Measurements from ENCODE around the gene CDS1.
"Not testable (repeated sequence)": the region's sequence is repeated elsewhere in the genome, so short reads cannot be mapped to it uniquely, and the experiment has no call there.

The CDS1 gene

GRCh38 chr4:84582988-84583875 lies at the start of gene CDS1:
Gene CDS1, plus strand, starts transcription at chr4:84583127. Its CDS starts 275 bp downstream, at chr4:84583402.
- DNase-seq = peak; percentile 30

DNA sequence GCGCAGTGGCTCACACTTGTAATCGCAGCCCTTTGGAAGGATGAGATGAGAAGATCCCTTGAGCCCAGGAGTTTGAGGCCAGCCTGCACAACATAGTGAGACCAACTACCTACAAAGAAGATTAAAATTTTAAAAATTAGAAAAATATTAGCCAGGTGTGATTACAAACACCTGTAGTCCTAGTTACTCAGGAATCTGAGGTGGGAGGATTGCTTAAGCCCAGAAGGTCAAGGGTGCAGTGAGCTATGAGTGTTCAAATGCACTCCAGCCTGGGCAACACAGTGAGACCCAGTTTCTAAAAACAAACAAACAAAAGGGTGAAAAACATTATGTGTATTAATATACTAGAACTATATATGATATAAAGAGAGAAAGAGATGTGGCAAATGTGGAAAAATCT lies 47.0 kb upstream of the CDS1 start:
- no peak for DNase-seq

DNA sequence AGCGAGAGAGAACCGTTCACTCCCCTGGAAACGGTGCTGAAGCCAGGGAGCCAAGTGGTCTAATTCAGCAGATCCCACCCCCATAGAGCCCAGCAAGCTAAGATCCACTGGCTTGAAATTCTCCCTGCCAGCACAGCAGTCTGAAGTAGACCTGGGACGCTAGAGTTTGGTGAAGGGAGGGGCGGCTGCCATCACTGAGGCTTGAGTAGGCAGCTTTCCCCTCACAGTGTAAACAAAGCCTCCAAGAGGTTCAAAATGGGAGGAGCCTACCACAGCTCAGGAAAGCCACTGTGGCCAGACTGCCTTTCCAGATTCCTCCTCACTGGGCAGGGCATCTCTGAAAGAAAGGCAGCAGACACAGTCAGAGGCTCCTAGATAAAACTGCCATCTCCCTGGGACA lies 37.8 kb upstream of the CDS1 start:
- DNase-seq = no peak

DNA sequence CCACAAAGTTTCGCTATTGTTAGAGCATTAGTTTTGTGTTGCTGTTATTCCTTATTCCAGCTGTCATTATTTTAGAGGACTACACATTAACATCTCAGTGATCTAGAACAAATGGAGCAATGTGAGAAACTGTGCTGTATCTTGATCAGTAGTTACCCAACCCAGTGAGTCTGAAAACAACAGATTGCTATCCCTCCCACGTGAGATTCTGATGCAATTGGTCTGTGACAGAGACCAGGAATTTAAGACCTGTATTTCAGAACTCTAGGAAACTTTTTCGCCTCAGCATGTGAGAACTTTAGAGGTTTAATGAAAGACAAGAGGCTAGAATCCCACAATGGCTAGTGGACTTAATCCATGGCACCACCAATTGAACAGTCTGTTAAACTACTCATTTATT lies 35.7 kb upstream of the CDS1 start:
- DNase-seq = no peak

GRCh38 chr4:84549191-84549590 lies 33.7 kb upstream of the CDS1 start:
- DNase-seq = not testable (repeated sequence)

GRCh38 chr4:84562156-84562555 lies 20.8 kb upstream of the CDS1 start:
- DNase-seq = no peak

GRCh38 chr4:84563002-84563401 lies 19.9 kb upstream of the CDS1 start:
- DNase-seq = no peak

- DNase-seq = no peak
Observed at GRCh38 chr4:84565951-84566350, 17.0 kb upstream of the CDS1 start.

DNA sequence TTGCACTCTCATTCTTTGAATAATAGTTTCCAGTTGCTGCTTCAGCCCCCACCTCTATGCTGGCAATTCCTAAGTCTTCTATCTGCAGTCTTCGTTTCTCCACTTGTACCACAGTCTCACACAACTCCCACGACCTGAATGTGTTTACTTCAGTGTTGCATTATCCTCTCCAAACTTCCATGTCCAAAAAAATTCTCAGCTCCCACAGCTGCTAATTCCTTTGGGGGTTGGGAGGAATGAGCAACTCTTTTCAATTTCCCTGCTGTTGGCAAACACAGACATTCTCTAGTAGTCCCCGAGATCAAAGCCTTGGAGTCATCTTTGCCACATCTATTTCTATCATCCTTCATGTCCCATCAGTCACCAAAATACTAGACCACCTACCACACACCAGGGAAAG lies 14.4 kb upstream of the CDS1 start:
- no peak for DNase-seq

GRCh38 chr4:84569009-84569408 lies 13.9 kb upstream of the CDS1 start:
- DNase-seq = no peak

DNA sequence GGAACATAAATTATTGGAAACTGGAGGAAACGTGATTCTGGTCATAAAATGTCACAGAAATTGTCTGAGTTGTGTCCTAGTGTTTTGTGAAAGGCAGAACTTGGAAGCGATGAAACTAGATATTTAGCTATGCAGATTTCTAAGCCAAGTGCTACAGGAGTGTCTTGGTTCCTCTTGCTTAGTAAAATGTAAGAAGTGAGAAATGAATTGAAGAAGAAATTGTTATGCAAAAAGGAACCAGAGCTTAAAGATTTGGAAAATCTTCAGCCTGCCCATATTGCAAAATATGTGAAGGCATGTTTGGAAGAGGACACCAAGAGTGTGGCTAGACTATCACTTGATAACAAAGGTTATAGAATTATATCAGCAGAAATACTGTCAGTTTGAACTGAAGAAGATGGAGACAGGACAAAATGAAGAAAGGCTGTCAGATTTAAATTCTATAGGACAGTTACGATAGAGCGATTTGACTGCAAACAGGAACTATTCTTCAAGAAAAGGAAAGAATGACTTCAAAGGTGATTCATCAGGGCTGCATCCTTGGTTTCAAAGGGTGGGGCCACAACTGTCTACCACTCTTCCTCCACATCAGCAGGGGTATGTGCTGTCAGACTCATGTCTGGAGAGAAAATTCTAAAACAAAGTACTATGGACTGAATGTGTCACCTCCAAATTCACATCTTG lies 9.4 kb upstream of the CDS1 start:
- no peak for DNase-seq

GRCh38 chr4:84574069-84574720 lies 8.7 kb upstream of the CDS1 start:
- no peak for DNase-seq

GRCh38 chr4:84578540-84579402 lies 4.2 kb upstream of the CDS1 start:
- DNase-seq = peak; percentile 41

- no peak for DNase-seq
Observed at GRCh38 chr4:84579403-84579776, 3.5 kb upstream of the CDS1 start.

GRCh38 chr4:84582302-84582987 lies 482 bp upstream of the CDS1 start:
- DNase-seq = peak; percentile 90

- DNase-seq = no peak
Observed at GRCh38 chr4:84583876-84584380, 1.0 kb downstream of the CDS1 start.

DNA sequence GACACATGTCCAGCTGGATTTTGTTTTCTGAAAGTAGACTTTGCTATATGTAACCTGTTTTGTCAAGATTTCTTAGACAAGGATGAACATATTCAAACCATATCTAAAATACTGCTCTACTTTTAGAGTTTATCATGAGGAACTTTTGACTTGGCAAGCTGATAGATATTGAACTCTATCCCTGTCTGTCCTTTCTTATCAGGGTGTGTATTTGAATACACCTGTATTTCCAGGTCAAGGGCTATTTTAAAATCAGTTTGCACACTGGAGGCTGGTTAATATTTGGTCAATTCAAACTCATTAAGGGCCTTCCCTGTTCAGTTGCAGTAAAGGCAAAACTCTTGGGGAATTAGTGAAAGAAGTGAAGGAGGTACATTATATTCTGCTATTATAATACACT lies 2.3 kb downstream of the CDS1 start:
- DNase-seq = no peak

- no peak for DNase-seq
Observed at GRCh38 chr4:84594724-84595123, 11.8 kb downstream of the CDS1 start.

DNA sequence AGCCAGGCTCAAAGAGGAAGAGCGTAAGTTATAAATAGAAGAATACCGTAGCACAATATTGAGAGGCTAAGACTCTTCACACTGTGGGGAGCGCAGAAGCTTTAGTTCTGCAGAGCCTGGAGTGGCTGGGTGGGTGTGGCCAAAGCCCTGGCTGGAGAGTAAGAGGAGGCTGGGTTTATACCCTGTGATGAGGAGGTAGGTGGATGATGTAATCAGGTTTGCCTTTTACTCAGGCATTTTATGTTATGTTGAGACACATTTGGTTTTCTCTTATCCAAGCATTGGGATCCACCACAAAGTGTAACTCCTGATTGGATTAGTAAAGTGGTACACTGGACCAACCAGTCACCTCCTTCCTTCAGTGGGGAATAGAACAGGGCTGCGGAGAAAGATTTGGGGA lies 13.9 kb downstream of the CDS1 start:
- peak; percentile 15 for DNase-seq

DNA sequence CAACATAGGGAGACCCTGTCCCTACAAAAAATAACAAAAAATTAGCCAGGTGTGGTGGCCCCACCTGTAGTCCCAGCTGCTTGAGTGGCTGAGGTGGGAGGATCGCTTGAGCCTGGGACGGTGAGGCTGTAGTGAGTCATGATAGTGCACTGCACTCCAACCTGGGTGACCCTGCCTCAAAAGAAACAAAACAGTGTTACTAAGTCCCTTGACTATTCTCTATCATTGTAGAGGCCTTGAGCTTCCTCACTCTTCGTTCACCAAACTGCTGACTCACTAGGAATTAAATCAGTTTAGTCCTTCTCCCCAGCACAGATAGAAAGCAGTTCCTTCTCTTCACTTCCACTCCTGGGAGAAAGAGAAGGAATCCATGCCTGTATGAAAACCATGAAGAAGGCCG lies 14.5 kb downstream of the CDS1 start:
- DNase-seq = no peak

GRCh38 chr4:84606645-84607044 lies 23.7 kb downstream of the CDS1 start:
- DNase-seq = no peak

DNA sequence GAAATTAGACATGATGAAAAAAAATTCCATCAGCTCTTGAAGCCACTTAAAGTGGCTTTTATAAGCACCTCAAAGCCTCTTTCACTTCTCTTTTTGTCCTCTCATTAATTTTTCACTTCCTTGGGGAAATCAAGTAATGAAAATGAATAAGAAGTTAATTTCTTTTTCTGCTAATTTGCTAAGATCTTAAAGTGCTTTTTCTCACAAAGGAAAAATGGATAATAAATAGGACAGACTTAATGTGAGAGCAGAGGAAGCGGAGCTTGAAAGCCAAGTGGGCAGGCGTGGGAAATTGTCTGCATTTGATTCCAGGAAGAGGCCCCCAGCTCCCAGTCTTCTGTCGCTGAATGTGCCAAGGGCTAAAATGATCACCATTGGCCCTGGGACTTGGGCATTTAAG lies 28.6 kb downstream of the CDS1 start:
- no peak for DNase-seq

All from NCI-H82 (cell line).